HG02610 (cell line): ENCODE measurements around the gene SRRM3.
A peak's percentile ranks its signal among the peaks of the same experiment; 100 is the strongest.
"Not testable (repeated sequence)": the region's sequence is repeated elsewhere in the genome, so short reads cannot be mapped to it uniquely, and the experiment has no call there.

Experiments
- ATAC-seq: cut with Tn5 transposase; IDR thresholded peaks from one replicate; pipeline ENCODE4 v1.9.1; 2021; ENCODE audit warnings: mild to moderate bottlenecking, moderate library complexity; ENCODE audit not compliant: unreplicated experiment

SRRM3 gene

DNA sequence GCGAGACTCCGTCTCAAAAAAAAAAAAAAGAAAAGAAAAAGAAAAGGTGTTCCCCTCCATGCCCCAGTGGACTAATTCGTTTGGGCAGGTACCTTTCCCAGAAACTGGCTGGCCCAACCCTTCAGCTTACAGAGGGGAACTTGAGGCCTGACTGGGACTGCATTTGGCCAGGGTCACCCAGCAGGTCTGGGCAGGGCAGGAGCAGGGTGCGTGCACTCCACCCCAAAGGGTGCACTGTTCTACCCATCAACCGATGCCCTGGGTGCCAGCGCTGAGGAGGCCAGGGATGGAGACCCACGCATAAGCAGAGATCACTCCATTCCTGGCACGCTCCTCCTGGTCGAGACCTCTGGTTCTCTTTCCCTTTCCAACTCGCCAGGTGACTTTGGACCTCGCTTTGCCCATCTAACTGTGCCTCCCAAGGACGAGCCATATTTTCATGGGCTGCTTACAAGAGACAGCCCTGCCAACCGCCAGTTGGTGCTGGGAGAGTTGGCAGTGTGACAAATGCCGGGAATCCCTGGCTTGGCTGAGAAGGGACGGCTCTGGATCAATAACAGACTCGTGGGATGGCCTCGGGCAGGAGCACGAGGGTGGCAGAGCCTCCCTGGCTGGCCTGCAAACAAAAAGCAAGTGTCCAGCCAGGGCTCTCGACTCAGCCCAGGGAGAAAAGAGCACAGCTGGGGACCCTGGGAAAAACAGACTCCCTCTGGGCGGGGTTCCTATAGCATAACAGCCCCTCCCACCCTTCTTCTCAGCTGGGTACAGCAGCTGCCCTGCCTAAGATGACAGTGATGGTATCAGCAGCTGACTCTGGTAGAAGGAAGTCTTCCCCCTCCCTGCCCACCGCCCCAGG, 108.6 kb downstream of the SRRM3 start:
- ATAC-seq, result no peak

DNA sequence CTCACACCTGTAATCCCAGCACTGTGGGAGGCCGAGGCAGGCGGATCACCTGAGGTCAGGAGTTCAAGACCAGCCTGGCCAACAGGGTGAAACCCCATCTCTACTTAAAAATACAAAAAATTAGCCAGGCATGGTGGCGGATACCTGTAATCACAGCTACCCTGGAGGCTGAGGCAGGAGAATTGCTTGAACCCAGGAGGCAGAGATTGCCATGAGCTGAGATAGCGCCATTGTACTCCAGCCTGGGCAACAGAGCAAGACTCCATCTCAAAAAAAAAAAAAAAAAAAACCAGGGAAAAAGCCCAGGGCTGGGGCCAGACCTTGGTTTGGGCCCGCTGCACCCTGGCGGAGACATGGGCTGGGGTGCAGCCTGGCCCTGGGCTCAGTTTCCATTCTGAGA, 110.1 kb downstream of the SRRM3 start:
- ATAC-seq, result not testable (repeated sequence)

GRCh38 chr7:76314042-76314721, 112.5 kb downstream of the SRRM3 start:
- peak; percentile 33 for ATAC-seq

- ATAC-seq, result not testable (repeated sequence)
Observed at GRCh38 chr7:76314740-76315139, 113.0 kb downstream of the SRRM3 start.

DNA sequence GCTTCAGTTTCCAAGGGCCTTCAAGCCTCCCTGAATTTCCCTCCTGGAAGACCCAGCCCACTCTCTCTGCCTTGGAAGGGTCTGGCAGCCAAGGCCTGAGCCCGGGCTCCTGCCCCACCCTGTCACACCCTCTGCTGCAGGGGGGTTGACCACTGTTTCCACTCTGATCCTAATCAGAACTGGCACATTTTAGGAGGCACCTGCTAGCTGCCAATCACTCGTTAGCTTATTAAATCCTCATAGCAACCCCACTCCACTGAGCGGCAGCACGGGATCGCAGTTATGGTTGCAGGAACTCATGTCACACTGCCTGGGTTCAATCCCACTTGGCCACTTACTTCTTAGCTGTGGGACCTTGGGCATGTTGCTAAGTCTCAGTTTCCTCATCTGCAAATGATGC, 113.7 kb downstream of the SRRM3 start:
- ATAC-seq, result no peak

GRCh38 chr7:76316984-76317781, 115.5 kb downstream of the SRRM3 start:
- ATAC-seq, result no peak

DNA sequence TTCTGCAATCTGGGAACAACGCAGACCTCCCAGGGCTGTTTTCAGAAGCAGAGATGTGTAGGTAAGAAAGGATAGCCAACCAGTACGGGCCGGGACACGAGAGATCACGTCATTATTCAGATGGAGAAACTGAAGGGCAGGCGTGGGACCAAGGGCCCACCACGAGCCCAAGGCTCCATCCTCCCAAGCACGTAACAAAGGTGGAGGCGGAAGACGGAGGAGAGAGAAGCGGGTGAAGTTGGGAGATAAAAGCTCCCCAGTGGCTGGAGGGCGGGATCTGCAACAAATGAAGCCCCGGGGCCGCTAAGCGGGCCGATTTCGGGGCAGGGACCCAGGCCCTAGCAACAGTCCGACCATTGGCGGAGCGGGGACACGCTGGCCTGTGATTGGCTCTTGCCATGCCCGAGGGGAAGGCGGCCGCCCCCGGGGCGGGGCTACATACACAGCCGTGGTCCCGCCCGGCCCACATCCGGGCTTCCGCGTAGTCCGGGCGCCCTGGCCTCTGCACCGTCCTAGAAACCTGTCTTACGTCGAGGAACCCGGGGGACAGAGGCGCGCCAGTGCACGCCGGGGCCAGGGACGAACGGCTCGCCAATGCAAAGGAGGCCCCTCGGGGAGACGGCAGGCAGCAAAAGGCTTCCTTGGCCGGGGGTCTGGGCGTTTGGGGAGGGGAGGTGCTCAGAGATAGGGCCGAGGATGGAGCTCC, 116.2 kb downstream of the SRRM3 start:
- ATAC-seq, result peak; percentile 89

DNA sequence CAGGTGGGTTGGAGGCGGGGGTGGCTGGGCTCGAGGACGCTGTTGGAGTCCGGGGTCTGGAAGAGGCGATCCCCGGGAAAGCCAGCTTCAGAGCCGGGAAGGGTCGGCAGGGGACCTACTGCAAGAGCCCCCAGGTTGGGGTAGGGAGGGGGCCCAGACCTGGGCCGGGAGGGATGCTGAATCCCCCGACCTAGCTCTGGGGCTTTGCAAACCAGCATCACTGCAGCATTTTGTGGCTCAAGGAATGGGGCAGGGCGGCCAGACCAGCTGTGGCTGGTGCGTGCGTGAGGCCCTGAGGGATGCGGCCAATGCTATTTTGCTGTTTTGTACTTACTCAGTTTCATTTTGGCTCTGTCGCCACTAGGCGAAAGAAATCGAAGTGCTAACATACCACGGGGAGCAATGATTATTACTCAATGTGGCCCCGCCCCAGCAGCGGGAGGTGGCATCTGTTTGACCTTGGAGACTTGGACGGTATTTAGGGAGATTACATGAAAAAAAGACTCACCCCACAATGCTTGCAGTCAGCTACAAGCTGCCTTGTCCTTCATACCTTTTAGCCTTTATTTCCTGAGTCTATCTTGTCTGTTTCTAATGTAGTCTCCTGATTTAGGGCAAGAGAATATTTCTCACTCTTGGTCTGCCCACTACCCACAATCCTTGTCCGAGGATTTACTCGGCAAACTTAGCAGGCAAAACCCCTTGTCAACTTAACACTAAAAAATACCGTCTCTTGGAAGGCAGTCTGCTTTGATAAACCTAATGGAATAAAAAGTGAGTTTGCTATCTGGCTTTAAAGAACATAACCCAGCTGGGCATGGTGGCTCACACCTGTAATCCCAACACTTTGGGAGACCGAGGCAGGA, 117.0 kb downstream of the SRRM3 start:
- peak; percentile 38 for ATAC-seq

GRCh38 chr7:76325092-76325491, 123.4 kb downstream of the SRRM3 start:
- no peak for ATAC-seq

GRCh38 chr7:76325811-76326210, 124.1 kb downstream of the SRRM3 start:
- no peak for ATAC-seq

GRCh38 chr7:76326646-76327233, 125.0 kb downstream of the SRRM3 start:
- ATAC-seq, result no peak

DNA sequence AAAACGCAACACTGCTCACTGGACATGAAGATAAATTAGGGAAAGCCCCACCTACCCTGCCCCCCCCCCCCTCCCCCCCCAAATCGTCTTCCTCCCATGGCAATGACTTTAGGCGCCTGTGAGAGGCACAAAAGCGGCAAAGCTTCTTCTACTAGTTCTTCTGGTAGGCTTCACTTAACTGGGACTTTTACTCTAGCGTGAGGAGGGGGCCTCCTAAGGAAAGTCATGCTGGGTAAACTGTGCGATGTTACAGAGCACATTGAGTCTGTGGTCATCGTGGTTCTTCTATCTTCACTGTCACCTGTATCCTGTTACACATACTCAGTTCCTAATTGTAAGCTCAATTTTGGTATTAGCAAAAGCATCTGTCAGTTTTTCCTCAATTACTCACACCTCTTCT, 125.9 kb downstream of the SRRM3 start:
- no peak for ATAC-seq

DNA sequence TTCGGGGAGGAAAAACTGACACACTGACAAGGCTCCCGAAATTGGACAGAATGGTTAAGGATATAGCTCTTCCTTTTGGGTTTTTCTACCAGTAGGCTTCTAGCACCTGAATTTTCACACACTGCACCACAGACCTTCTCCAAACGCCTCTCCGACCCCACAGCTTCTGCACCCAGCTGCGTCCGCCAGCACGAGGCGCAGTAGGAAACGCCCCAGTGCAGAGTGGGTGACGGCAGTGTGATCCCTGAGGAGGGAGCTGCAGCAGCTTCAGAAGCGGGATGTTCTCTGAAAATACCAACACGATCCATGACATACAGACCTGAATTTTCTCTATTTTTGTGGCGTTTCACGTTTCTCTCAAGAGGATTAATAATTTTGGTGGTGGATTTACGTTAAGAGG, 126.7 kb downstream of the SRRM3 start:
- ATAC-seq, result no peak

DNA sequence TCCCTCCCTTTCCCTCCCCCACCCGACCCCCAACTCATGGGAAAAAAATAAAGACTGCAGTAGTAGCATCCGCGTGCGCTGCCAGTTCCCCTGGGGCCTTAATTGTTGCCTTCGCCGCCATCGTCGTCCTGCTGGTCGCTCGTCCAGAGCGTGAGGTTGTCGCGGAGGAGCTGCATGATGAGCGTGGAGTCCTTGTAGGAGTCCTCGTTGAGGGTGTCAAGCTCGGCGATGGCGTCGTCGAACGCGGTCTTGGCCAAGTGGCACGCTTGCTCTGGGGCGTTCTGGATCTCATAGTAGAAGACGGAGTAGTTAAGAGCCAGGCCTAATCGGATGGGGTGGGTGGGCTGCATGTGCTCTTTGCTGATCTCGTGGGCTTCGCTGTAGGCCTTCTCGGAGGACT, 127.8 kb downstream of the SRRM3 start:
- no peak for ATAC-seq

- ATAC-seq, result no peak
Observed at GRCh38 chr7:76330261-76330660, 128.6 kb downstream of the SRRM3 start.

DNA sequence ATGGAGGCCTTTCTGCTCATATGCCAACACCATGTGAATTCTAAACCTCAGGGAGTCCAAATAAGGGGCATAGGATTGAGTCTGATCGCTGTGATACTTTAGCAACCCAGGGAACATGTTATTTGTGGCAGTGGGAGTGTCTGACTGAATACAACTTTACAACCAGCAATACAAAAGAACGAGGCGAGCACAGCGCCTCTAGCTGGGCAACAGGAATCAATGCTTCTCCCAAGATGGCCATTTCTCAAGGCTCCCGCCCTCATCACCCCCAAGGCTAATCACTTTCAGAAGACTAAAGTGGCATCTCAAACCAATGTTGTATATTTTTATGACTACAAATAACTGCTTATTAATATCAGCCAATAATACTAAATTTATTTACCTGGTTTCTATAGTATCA, 129.0 kb downstream of the SRRM3 start:
- ATAC-seq, result no peak

DNA sequence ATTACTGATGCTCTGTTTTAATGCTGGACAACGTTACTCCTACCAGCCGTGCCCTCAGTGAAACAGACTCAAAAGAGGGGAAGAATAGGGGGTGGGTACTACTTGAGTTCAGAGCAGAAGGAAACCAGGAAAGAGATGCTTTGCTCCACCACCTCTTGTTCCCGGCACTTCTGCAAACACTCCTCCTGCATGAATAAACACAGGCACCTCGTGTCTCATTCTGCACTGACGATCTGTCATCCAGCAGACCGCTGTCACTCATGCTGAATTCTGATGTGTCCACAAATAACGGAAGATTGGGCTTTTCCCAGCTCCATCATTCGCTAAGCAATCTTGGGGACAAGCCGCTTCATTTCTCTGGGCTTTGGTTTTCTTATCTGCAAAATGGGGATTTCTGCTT, 130.4 kb downstream of the SRRM3 start:
- ATAC-seq, result no peak

DNA sequence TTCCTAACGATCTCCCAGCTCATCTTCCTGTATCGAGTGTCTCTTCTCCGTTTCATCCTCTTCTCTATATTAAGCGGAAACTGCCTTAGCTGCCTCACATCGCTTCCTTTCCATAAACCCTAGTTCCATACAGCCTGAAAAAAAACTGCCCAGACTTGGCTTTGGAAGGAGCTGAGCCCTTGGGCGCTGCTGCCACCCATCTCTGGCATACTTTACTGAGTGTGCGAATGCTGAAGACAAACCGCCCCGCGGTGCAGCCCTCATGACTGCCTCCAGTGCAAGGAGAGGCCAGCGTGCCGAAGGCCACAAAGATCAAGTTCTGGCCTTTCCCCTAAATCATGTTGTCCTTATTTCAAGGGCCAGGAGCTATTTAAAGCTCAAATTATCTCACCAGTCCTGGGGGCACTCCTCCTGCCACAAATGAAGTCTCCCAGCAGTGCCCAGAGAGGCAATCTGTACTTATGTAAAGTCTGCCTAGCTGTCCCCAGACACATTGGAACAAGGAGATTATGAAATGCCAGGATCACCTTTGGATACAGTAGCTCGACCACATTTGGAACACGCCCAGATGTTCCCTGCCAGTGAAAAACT, 131.9 kb downstream of the SRRM3 start:
- no peak for ATAC-seq

DNA sequence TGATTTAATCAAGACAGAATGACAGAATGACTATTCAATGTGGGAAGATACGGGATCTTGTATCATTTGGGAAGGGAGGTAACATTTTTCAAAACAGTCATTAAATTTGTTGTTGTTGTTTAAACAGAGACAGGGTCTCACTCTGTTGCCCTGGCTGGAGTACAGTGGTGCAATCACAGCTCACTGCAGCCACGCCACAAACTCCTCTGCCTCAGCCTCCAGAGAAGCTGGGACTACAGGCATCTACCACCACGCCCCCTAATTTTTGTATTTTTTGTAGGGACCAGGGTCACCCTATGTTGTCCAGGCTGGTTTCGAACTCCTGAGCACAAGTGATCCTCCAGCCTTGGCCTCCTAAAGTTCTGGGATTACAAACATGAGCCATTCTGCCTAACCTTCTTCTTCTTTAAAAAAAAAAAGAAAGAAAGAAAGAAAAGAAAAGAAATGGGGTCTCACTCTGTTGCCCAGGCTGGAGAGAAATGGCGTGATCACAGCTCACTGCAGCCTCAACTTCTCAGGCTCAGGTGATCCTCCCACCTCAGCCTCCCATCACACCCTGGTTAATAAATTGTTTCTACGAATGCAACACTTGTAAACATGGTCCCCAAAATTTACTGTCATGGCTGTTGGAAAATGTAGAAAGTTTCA, 132.7 kb downstream of the SRRM3 start:
- no peak for ATAC-seq
